HepG2 (cell line): Measurements from ENCODE around the gene RFC2. TPM values are rescaled to one million over a fixed set of nuclear protein-coding genes. Genes with fewer than 3 reads are reported as not detected.

Experiments used
- GATAD1 ChIP-seq: IDR thresholded peaks from 2 replicates; pipeline ENCODE4 v1.6.1; 2016; ENCODE audit warnings: missing genetic modification reagents, missing compliant biosample characterization
- MTA1 ChIP-seq: sonication (generic); formaldehyde crosslinking; IDR thresholded peaks from 2 replicates; pipeline ENCODE4 v1.4.0; 2020; ENCODE audit warnings: missing genetic modification reagents, mild to moderate bottlenecking, borderline replicate concordance
- MYC ChIP-seq: sonication (generic); formaldehyde crosslinking; IDR thresholded peaks from 2 replicates; pipeline ENCODE4 v1.9.0; 2021; ENCODE audit warnings: missing genetic modification reagents, borderline replicate concordance
- NR2F1 ChIP-seq, 2 experiments: fragments of 450-650 bp in 1 of 2; formaldehyde crosslinking in 1 of 2; IDR thresholded peaks; 2 replicates each; pipeline versions ENCODE4 v1.5.0 to v1.6.1; 2016 to 2020; ENCODE audit warnings: mild to moderate bottlenecking in 1 of 2, missing compliant biosample characterization in 1 of 2, missing genetic modification reagents in 1 of 2, moderate library complexity in 1 of 2
- PPARG ChIP-seq: conservative IDR thresholded peaks from 2 replicates; pipeline ENCODE4 v1.6.1; 2016; ENCODE audit warnings: missing biosample characterization, missing genetic modification reagents
- TARDBP ChIP-seq: sonication (generic); formaldehyde crosslinking; IDR thresholded peaks from 2 replicates; pipeline ENCODE4 v1.8.0; 2022; ENCODE audit warnings: mild to moderate bottlenecking, missing genetic modification reagents
- TBL1XR1 ChIP-seq: fragments of 150-350 bp; IDR thresholded peaks from 2 replicates; pipeline ENCODE4 v1.6.1; 2014; ENCODE audit warnings: borderline replicate concordance, low read length; ENCODE audit not compliant: partially characterized antibody
- ZNF20 ChIP-seq: sonication (generic); formaldehyde crosslinking; IDR thresholded peaks from 2 replicates; pipeline ENCODE4 v1.4.0; 2020; ENCODE audit warnings: mild to moderate bottlenecking, moderate library complexity, missing genetic modification reagents
- ZNF629 ChIP-seq: sonication (generic); formaldehyde crosslinking; conservative IDR thresholded peaks from 2 replicates; pipeline ENCODE4 v1.5.0; 2020; ENCODE audit warnings: missing genetic modification reagents
- ZNF773 ChIP-seq: sonication (generic); formaldehyde crosslinking; IDR thresholded peaks from 2 replicates; pipeline ENCODE4 v1.4.0; 2020; ENCODE audit warnings: missing genetic modification reagents, borderline replicate concordance
- polyA plus RNA-seq, 8 experiments: library from polyadenylated mRNA; depleted of rRNA in 3 of 8; stranded (reverse) in 7 of 8; unstranded in 1 of 8; fragments of >200 nt; fragmentation: Illumina TruSeq in 4 of 8; extraction: Trizol in 4 of 8; gene quantifications; 2 replicates each; pipeline versions ENCODE4 v1.2.1 to v1.2.3, GENCODE V29; 2011 to 2016; ENCODE audit warnings: low read depth in 4 of 8, missing spikeins in 1 of 8, mixed read lengths in 1 of 8; ENCODE audit not compliant: insufficient read depth in 1 of 8
- total RNA-seq, 5 experiments: library from RNA; depleted of rRNA; stranded (reverse); fragments of >200 nt; fragmentation: Illumina TruSeq; extraction: Trizol; gene quantifications; 2 replicates each; pipeline ENCODE4 v1.2.3, GENCODE V29; 2016; ENCODE audit warnings: low read depth in 1 of 5
- TF ChIP-seq, protein P1 (sequence below): sonication (generic); formaldehyde crosslinking; conservative IDR thresholded peaks from 2 replicates; pipeline ENCODE4 v1.4.0; 2020; ENCODE audit warnings: missing genetic modification reagents
- TF ChIP-seq, protein P2 (sequence below): sonication (generic); formaldehyde crosslinking; IDR thresholded peaks from 2 replicates; pipeline ENCODE4 v1.4.0; 2020; ENCODE audit warnings: missing genetic modification reagents
- TF ChIP-seq, protein P3 (sequence below): sonication (generic); formaldehyde crosslinking; IDR thresholded peaks from 2 replicates; pipeline ENCODE4; 2020; ENCODE audit warnings: missing genetic modification reagents, mild to moderate bottlenecking, borderline replicate concordance
- TF ChIP-seq, protein P4 (sequence below): sonication (generic); formaldehyde crosslinking; IDR thresholded peaks from 2 replicates; pipeline ENCODE4 v1.5.0; 2020; ENCODE audit warnings: mild to moderate bottlenecking, missing genetic modification reagents

Gene RFC2
- total and polyA plus RNA-seq, 2 of the 13 experiments (the other 11 are each of a cell fraction or from before 2014, with no cell fraction given) = 14.6 to 43.5 TPM

DNA sequence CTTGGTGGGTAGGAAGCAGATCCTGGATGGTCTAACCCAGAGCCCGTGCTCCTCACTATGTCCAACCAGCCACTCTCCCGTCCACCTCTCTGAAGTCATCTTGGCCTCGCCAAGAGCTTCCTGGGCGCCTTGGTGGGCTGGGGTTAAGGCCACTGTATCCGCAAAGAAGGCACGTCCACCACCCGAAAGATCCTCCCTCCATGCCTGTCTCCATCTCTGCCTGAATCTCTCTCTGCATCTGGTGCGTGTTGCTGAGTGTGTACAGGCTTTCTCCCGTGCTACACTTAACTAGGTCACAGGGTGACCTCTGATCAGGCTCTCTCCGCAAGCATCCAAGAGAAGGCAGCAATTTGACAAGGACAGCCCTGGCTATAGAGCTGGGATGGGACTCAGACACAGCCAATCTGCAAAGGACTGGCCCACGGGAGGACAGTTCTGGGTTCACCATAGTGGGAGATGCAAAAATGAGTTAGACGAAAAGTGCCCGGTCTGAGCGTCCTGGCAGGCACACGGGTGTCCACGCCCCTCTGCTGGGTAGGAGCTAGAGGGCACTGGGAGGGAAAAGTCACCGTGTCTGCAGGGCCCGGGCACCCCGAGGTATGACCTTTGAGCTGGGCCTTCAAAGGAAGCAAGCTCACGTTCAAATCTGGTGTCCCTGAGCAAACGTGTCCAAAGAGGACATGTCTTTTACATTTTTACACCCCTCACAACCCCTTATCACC is 9.4 kb upstream of the RFC2 start (continued):
- TF ChIP-seq GATAD1 (CRISPR knock-in tag) (no peak), ZNF629 (CRISPR knock-in tag) (peak; percentile 50), PPARG (CRISPR knock-in tag) (peak; percentile 87), MYC (peak; percentile 31; the same call in 1 of the 2 replicates), ZNF20 (CRISPR knock-in tag) (no peak), TARDBP (CRISPR knock-in tag) (0 out of 2 replicates have a peak, but pooled peaks have one; percentile 23), TBL1XR1 (no peak), NR2F1 (CRISPR knock-in tag; IDR thresholded peaks at IDR 0.05) (peak; percentile 15 to 46; a peak in 2 of 4 replicates), MTA1 (CRISPR knock-in tag) (peak; percentile 85; the same call in 1 of the 2 replicates), ZNF773 (CRISPR knock-in tag) (no peak)
- TF ChIP-seq, protein P1, sequence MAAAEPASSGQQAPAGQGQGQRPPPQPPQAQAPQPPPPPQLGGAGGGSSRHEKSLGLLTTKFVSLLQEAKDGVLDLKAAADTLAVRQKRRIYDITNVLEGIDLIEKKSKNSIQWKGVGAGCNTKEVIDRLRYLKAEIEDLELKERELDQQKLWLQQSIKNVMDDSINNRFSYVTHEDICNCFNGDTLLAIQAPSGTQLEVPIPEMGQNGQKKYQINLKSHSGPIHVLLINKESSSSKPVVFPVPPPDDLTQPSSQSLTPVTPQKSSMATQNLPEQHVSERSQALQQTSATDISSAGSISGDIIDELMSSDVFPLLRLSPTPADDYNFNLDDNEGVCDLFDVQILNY (CRISPR knock-in tag) = no peak
- TF ChIP-seq, protein P2, sequence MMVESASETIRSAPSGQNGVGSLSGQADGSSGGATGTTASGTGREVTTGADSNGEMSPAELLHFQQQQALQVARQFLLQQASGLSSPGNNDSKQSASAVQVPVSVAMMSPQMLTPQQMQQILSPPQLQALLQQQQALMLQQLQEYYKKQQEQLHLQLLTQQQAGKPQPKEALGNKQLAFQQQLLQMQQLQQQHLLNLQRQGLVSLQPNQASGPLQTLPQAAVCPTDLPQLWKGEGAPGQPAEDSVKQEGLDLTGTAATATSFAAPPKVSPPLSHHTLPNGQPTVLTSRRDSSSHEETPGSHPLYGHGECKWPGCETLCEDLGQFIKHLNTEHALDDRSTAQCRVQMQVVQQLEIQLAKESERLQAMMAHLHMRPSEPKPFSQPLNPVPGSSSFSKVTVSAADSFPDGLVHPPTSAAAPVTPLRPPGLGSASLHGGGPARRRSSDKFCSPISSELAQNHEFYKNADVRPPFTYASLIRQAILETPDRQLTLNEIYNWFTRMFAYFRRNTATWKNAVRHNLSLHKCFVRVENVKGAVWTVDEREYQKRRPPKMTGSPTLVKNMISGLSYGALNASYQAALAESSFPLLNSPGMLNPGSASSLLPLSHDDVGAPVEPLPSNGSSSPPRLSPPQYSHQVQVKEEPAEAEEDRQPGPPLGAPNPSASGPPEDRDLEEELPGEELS (CRISPR knock-in tag) = 0 out of 2 replicates have a peak, but pooled peaks have one; percentile 20
- TF ChIP-seq, protein P3, sequence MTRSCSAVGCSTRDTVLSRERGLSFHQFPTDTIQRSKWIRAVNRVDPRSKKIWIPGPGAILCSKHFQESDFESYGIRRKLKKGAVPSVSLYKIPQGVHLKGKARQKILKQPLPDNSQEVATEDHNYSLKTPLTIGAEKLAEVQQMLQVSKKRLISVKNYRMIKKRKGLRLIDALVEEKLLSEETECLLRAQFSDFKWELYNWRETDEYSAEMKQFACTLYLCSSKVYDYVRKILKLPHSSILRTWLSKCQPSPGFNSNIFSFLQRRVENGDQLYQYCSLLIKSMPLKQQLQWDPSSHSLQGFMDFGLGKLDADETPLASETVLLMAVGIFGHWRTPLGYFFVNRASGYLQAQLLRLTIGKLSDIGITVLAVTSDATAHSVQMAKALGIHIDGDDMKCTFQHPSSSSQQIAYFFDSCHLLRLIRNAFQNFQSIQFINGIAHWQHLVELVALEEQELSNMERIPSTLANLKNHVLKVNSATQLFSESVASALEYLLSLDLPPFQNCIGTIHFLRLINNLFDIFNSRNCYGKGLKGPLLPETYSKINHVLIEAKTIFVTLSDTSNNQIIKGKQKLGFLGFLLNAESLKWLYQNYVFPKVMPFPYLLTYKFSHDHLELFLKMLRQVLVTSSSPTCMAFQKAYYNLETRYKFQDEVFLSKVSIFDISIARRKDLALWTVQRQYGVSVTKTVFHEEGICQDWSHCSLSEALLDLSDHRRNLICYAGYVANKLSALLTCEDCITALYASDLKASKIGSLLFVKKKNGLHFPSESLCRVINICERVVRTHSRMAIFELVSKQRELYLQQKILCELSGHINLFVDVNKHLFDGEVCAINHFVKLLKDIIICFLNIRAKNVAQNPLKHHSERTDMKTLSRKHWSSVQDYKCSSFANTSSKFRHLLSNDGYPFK (CRISPR knock-in tag) = peak; percentile 32; the same call in 1 of the 2 replicates
- TF ChIP-seq, protein P4, sequence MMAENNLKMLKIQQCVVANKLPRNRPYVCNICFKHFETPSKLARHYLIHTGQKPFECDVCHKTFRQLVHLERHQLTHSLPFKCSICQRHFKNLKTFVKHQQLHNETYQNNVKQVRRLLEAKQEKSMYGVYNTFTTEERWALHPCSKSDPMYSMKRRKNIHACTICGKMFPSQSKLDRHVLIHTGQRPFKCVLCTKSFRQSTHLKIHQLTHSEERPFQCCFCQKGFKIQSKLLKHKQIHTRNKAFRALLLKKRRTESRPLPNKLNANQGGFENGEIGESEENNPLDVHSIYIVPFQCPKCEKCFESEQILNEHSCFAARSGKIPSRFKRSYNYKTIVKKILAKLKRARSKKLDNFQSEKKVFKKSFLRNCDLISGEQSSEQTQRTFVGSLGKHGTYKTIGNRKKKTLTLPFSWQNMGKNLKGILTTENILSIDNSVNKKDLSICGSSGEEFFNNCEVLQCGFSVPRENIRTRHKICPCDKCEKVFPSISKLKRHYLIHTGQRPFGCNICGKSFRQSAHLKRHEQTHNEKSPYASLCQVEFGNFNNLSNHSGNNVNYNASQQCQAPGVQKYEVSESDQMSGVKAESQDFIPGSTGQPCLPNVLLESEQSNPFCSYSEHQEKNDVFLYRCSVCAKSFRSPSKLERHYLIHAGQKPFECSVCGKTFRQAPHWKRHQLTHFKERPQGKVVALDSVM = peak; percentile 34; the same call in 1 of the 2 replicates
